WTC11 (cell line): ENCODE measurements around the gene SMYD3. TPM values are rescaled to one million over a fixed set of nuclear protein-coding genes. Genes with fewer than 3 reads are reported as not detected.

Experiments
- ATAC-seq: fragments of 200-7000 bp; cut with Tn5 transposase; 2 replicates; pipeline ENCODE4 v1.10.0; 2021; ENCODE audit warnings: mild to moderate bottlenecking, moderate library complexity
- CTCF ChIA-PET: fragments of 300-600 bp; sonication (Branson Sonifier 250); formaldehyde crosslinking; loops from one replicate; lab custom pipeline; 2021; ENCODE audit warnings: antibody characterized with exemption; lab: Charles Lee
- POLR2A ChIA-PET: fragments of 350-600 bp; sonication (Branson Sonifier 250); formaldehyde crosslinking; loops from one replicate; lab custom pipeline; 2021; ENCODE audit warnings: antibody characterized with exemption; lab: Charles Lee
- DNase-seq: peaks from one replicate; pipeline ENCODE4 v3.0.0; 2021; ENCODE audit warnings: low spot score
- H3K27ac Mint-ChIP-seq: 2 replicates; pipeline ENCODE4 v1.8.0; 2021; ENCODE audit warnings: mixed read lengths
- H3K27me3 Mint-ChIP-seq: 2 replicates; pipeline ENCODE4 v1.8.0; 2021; ENCODE audit warnings: low read depth, mild to moderate bottlenecking, moderate library complexity, mixed read lengths
- H3K36me3 Mint-ChIP-seq: 2 replicates; pipeline ENCODE4 v1.8.0; 2021; ENCODE audit warnings: mixed read lengths
- H3K4me1 Mint-ChIP-seq: 2 replicates; pipeline ENCODE4 v1.8.0; 2022; ENCODE audit warnings: mixed read lengths
- H3K4me3 Mint-ChIP-seq: 2 replicates; pipeline ENCODE4 v1.8.0; 2021; ENCODE audit warnings: mild to moderate bottlenecking, moderate library complexity, mixed read lengths
- H3K9me3 Mint-ChIP-seq: 2 replicates; pipeline ENCODE4 v1.8.0; 2021; ENCODE audit warnings: mixed read lengths
- ATF3 ChIP-seq: sonication (generic); formaldehyde crosslinking; conservative IDR thresholded peaks from 2 replicates; pipeline ENCODE4 v1.8.1; 2022; ENCODE audit warnings: mild to moderate bottlenecking, missing genetic modification reagents
- CTCF ChIP-seq: fragments of 200-600 bp; IDR thresholded peaks from 2 replicates; pipeline ENCODE4 v1.8.0; 2022; ENCODE audit warnings: antibody characterized with exemption
- ERG ChIP-seq: fragments of 250-450 bp; sonication (Bioruptor Pico); IDR thresholded peaks from 2 replicates; pipeline ENCODE4 v1.8.0; 2021; ENCODE audit warnings: mild to moderate bottlenecking
- ESRRA ChIP-seq: sonication (generic); formaldehyde crosslinking; IDR thresholded peaks from 2 replicates; pipeline ENCODE4 v1.8.1; 2022; ENCODE audit warnings: mild to moderate bottlenecking, missing genetic modification reagents, borderline replicate concordance
- FOXJ3 ChIP-seq: sonication (generic); formaldehyde crosslinking; IDR thresholded peaks from 2 replicates; pipeline ENCODE4 v1.9.0; 2021; ENCODE audit warnings: missing genetic modification reagents, mild to moderate bottlenecking, borderline replicate concordance
- HMGA2 ChIP-seq: fragments of 250-450 bp; sonication (Bioruptor Pico); IDR thresholded peaks from 2 replicates; pipeline ENCODE4 v1.4.0; 2021; ENCODE audit warnings: mild to moderate bottlenecking, moderate library complexity
- HMGXB4 ChIP-seq: sonication (generic); formaldehyde crosslinking; IDR thresholded peaks from 2 replicates; pipeline ENCODE4 v1.8.1; 2023; ENCODE audit warnings: mild to moderate bottlenecking, moderate library complexity, missing genetic modification reagents
- MXD4 ChIP-seq: fragments of 250-450 bp; sonication (Bioruptor Pico); IDR thresholded peaks from 2 replicates; pipeline ENCODE4 v1.8.0; 2021; ENCODE audit warnings: mild to moderate bottlenecking, moderate library complexity, borderline replicate concordance
- SMAD4 ChIP-seq: sonication (generic); formaldehyde crosslinking; IDR thresholded peaks from 2 replicates; pipeline ENCODE4 v1.8.0; 2022; ENCODE audit warnings: mild to moderate bottlenecking, missing genetic modification reagents
- ZNF121 ChIP-seq: sonication (generic); formaldehyde crosslinking; IDR thresholded peaks from 2 replicates; pipeline ENCODE4 v1.8.0; 2023; ENCODE audit warnings: missing genetic modification reagents
- ZNF219 ChIP-seq: sonication (generic); formaldehyde crosslinking; IDR thresholded peaks from 2 replicates; pipeline ENCODE4 v1.8.0; 2023; ENCODE audit warnings: missing genetic modification reagents, mild to moderate bottlenecking, borderline replicate concordance
- ZNF281 ChIP-seq: sonication (generic); formaldehyde crosslinking; IDR thresholded peaks from 2 replicates; pipeline ENCODE4 v1.8.0; 2023; ENCODE audit warnings: mild to moderate bottlenecking, missing genetic modification reagents
- ZNF396 ChIP-seq: fragments of 250-450 bp; sonication (Bioruptor Pico); IDR thresholded peaks from 2 replicates; pipeline ENCODE4 v1.8.0; 2021; ENCODE audit warnings: mild to moderate bottlenecking, moderate library complexity, borderline replicate concordance
- ZNF423 ChIP-seq: fragments of 250-450 bp; sonication (Bioruptor Pico); IDR thresholded peaks from 2 replicates; pipeline ENCODE4 v2.1.2; 2022; ENCODE audit warnings: mild to moderate bottlenecking, moderate library complexity
- ZNF532 ChIP-seq: fragments of 250-450 bp; sonication (Bioruptor Pico); IDR thresholded peaks from 2 replicates; pipeline ENCODE4 v1.9.0; 2021; ENCODE audit warnings: mild to moderate bottlenecking, borderline replicate concordance
- ZNF671 ChIP-seq: fragments of 250-450 bp; sonication (Bioruptor Pico); IDR thresholded peaks from 2 replicates; pipeline ENCODE4 v1.8.0; 2021; ENCODE audit warnings: mild to moderate bottlenecking
- total RNA-seq: library from RNA; stranded (reverse); gene quantifications from 3 replicates; pipeline ENCODE4 v1.2.3, GENCODE V29; 2021

Gene SMYD3
- total RNA-seq, 1 experiment from 2014 or later, result 21.4 TPM

GRCh38 chr1:246131095-246131494, 376.0 kb downstream of the SMYD3 start (continued):
- TF ChIP-seq ZNF281 (CRISPR knock-in tag) (no peak), ZNF396 (CRISPR knock-in tag) (no peak), ATF3 (CRISPR knock-in tag) (no peak), ZNF121 (CRISPR knock-in tag) (no peak), SMAD4 (CRISPR knock-in tag) (no peak)

- no peak overlapping the region for H3K27ac Mint-ChIP-seq
- no peak overlapping the region for H3K4me3 Mint-ChIP-seq
- POLR2A ChIA-PET, result no interaction called here
- no peaks in the 10 kb centered on the region for H3K27me3 Mint-ChIP-seq
- no peak for DNase-seq
- TF ChIP-seq FOXJ3 (CRISPR knock-in tag) (no peak), ZNF121 (CRISPR knock-in tag) (0 out of 2 replicates have a peak, but pooled peaks have one; percentile 67)
- TF ChIP-seq, all 79 proteins: peak for 1
- ATAC-seq, result no peak
- CTCF ChIA-PET, result interaction anchor here (0.9 kb wide), 1 partner anchor 29 kb away, joined by 3 read pairs; no protein-coding TSS in a partner anchor
- H3K4me1 Mint-ChIP-seq, result no peaks in the 10 kb centered on the region
- H3K36me3 Mint-ChIP-seq, result no peaks in the 10 kb centered on the region
- H3K9me3 Mint-ChIP-seq, result no peaks in the 10 kb centered on the region
Observed at GRCh38 chr1:246128494-246129069, 378.5 kb downstream of the SMYD3 start.

- CTCF ChIA-PET, result no interaction called here
- Mint-ChIP-seq H3K36me3 (no peaks in the 10 kb centered on the region), H3K4me3 (no peak overlapping the region), H3K27ac (no peak overlapping the region), H3K4me1 (no peaks in the 10 kb centered on the region), H3K27me3 (no peaks in the 10 kb centered on the region), H3K9me3 (no peaks in the 10 kb centered on the region)
- no peak for ATAC-seq
- DNase-seq, result no peak
- POLR2A ChIA-PET, result no interaction called here
- no peak for TF ChIP-seq CTCF
Observed at GRCh38 chr1:246126580-246126979, 380.5 kb downstream of the SMYD3 start.

GRCh38 chr1:246122071-246122470, 385.0 kb downstream of the SMYD3 start:
- Mint-ChIP-seq H3K27me3 (no peaks in the 10 kb centered on the region), H3K9me3 (no peaks in the 10 kb centered on the region), H3K4me3 (no peak overlapping the region), H3K27ac (no peak overlapping the region), H3K4me1 (no peaks in the 10 kb centered on the region), H3K36me3 (no peaks in the 10 kb centered on the region)
- DNase-seq (no peak), ATAC-seq (no peak)
- POLR2A ChIA-PET, result no interaction called here
- CTCF ChIA-PET, result interaction anchor here (0.7 kb wide), 1 partner anchor 323 kb away, joined by 3 read pairs; no protein-coding TSS in a partner anchor
- TF ChIP-seq ZNF532 (CRISPR knock-in tag), result no peak
- TF ChIP-seq ZNF396 (CRISPR knock-in tag), result no peak
- TF ChIP-seq HMGXB4 (CRISPR knock-in tag), result no peak
- no peak for TF ChIP-seq ZNF121 (CRISPR knock-in tag)
- no peak for TF ChIP-seq ZNF219
- TF ChIP-seq MXD4 (CRISPR knock-in tag), result no peak
- TF ChIP-seq HMGA2 (CRISPR knock-in tag), result no peak
- no peak for TF ChIP-seq ERG (CRISPR knock-in tag)
- no peak for TF ChIP-seq ZNF671 (CRISPR knock-in tag)
- TF ChIP-seq ZNF423 (CRISPR knock-in tag), result no peak
- TF ChIP-seq ESRRA, result no peak
